Measurements from ENCODE around the gene TYROBP.
"Not testable (repeated sequence)": the region's sequence is repeated elsewhere in the genome, so short reads cannot be mapped to it uniquely, and the experiment has no call there.

TYROBP gene

GRCh38 chr19:35895911-35896642 lies 12.0 kb downstream of the TYROBP start:
- Histone ChIP-seq H3K36me3 (ENCODE audit: control insufficient read depth in 4 of 4, insufficient read depth in 4 of 4, low read length in 3 of 4) (peaks cover 0 to 69% (median 39%) of the 10 kb centered on the region in 4 experiments), H3K27ac (ENCODE audit: insufficient read depth in 1 of 2, low read depth in 1 of 2, low read length in 2 of 2, poor library complexity in 1 of 2, severe bottlenecking in 2 of 2) (no peak overlapping the region), H3K9me3 (ENCODE audit: control extremely low read depth in 1 of 5, control insufficient read depth in 4 of 5, insufficient read depth in 2 of 5, low read depth in 1 of 5, low read length in 4 of 5) (no peaks in the 10 kb centered on the region), H3K27me3 (replicated peaks in 2 of 5; ENCODE audit: control insufficient read depth in 4 of 5, insufficient read depth in 5 of 5, low read length in 4 of 5) (no peaks in the 10 kb centered on the region), H3K4me3 (ENCODE audit: control insufficient read depth in 1 of 7, extremely low read depth in 1 of 7, insufficient read depth in 4 of 7, low read depth in 2 of 7, low read length in 6 of 7) (no peak overlapping the region), H3K4me1 (ENCODE audit: control extremely low read depth in 1 of 4, control insufficient read depth in 4 of 4, insufficient read depth in 4 of 4, low read length in 3 of 4) (peaks cover 0 to 23% (median 19%) of the 10 kb centered on the region in 4 experiments)
- ChIA-PET POLR2A (no interaction called here), CTCF (interaction anchor here (1.7 to 4.3 kb wide), 3 partner anchors 13 to 53 kb away, joined by 5 to 20 read pairs (median 16); no protein-coding TSS in a partner anchor)
- no peak for DNase-seq
- WGBS (ENCODE audit: insufficient coverage), result over 99% methylated on average over 18 of the region's 21 CpGs

- H3K4me1 ChIP-seq (ENCODE audit: control extremely low read depth in 1 of 4, control insufficient read depth in 4 of 4, insufficient read depth in 4 of 4, low read length in 3 of 4), result peaks cover 0 to 16% (median 14%) of the 10 kb centered on the region in 4 experiments
- H3K27me3 ChIP-seq (replicated peaks in 2 of 5; ENCODE audit: control insufficient read depth in 4 of 5, insufficient read depth in 5 of 5, low read length in 4 of 5), result no peaks in the 10 kb centered on the region
- ChIA-PET CTCF (interaction anchor here (1.0 to 4.5 kb wide), 4 partner anchors 9 to 37 kb away, joined by 3 to 21 read pairs (median 14); no protein-coding TSS in a partner anchor), POLR2A (no interaction called here)
- no peak for DNase-seq
- H3K9me3 ChIP-seq (ENCODE audit: control extremely low read depth in 1 of 5, control insufficient read depth in 4 of 5, insufficient read depth in 2 of 5, low read depth in 1 of 5, low read length in 4 of 5), result no peaks in the 10 kb centered on the region
- no peak overlapping the region for H3K27ac ChIP-seq (ENCODE audit: insufficient read depth in 1 of 2, low read depth in 1 of 2, low read length in 2 of 2, poor library complexity in 1 of 2, severe bottlenecking in 2 of 2)
- no peak overlapping the region for H3K4me3 ChIP-seq (ENCODE audit: control insufficient read depth in 1 of 7, extremely low read depth in 1 of 7, insufficient read depth in 4 of 7, low read depth in 2 of 7, low read length in 6 of 7)
- peaks cover 0 to 85% (median 52%) of the 10 kb centered on the region in 4 experiments for H3K36me3 ChIP-seq (ENCODE audit: control insufficient read depth in 4 of 4, insufficient read depth in 4 of 4, low read length in 3 of 4)
- 100% methylated on average over 1 of the region's 2 CpGs for WGBS (ENCODE audit: insufficient coverage)
Observed at GRCh38 chr19:35894342-35894741, 13.8 kb downstream of the TYROBP start.

GRCh38 chr19:35891819-35892218 lies 16.3 kb downstream of the TYROBP start:
- H3K36me3 ChIP-seq (ENCODE audit: control insufficient read depth in 4 of 4, insufficient read depth in 4 of 4, low read length in 3 of 4), result peaks cover 7 to 87% (median 61%) of the 10 kb centered on the region in 4 experiments
- CTCF ChIA-PET, result interaction anchor here (1.0 to 4.5 kb wide), 5 partner anchors 9 to 47 kb away, joined by 3 to 30 read pairs (median 16); no protein-coding TSS in a partner anchor
- H3K27ac ChIP-seq (ENCODE audit: insufficient read depth in 1 of 2, low read depth in 1 of 2, low read length in 2 of 2, poor library complexity in 1 of 2, severe bottlenecking in 2 of 2); DNase-seq; H3K4me3 ChIP-seq (ENCODE audit: control insufficient read depth in 1 of 7, extremely low read depth in 1 of 7, insufficient read depth in 4 of 7, low read depth in 2 of 7, low read length in 6 of 7); H3K4me1 ChIP-seq (ENCODE audit: control extremely low read depth in 1 of 4, control insufficient read depth in 4 of 4, insufficient read depth in 4 of 4, low read length in 3 of 4); H3K9me3 ChIP-seq (ENCODE audit: control extremely low read depth in 1 of 5, control insufficient read depth in 4 of 5, insufficient read depth in 2 of 5, low read depth in 1 of 5, low read length in 4 of 5); H3K27me3 ChIP-seq (replicated peaks in 2 of 5; ENCODE audit: control insufficient read depth in 4 of 5, insufficient read depth in 5 of 5, low read length in 4 of 5): not testable (repeated sequence)
- 94% methylated on average over 2 of the region's 3 CpGs for WGBS (ENCODE audit: insufficient coverage)
- POLR2A ChIA-PET, result interaction anchor here (1.4 kb wide), 1 partner anchor 18 kb away, joined by 3 read pairs; no protein-coding TSS in a partner anchor

GRCh38 chr19:35890113-35890650 lies 17.9 kb downstream of the TYROBP start:
- Histone ChIP-seq H3K9me3 (ENCODE audit: control extremely low read depth in 1 of 5, control insufficient read depth in 4 of 5, insufficient read depth in 2 of 5, low read depth in 1 of 5, low read length in 4 of 5) (no peaks in the 10 kb centered on the region), H3K4me3 (ENCODE audit: control insufficient read depth in 1 of 7, extremely low read depth in 1 of 7, insufficient read depth in 4 of 7, low read depth in 2 of 7, low read length in 6 of 7) (no peak overlapping the region), H3K4me1 (ENCODE audit: control extremely low read depth in 1 of 4, control insufficient read depth in 4 of 4, insufficient read depth in 4 of 4, low read length in 3 of 4) (no peaks in the 10 kb centered on the region), H3K36me3 (ENCODE audit: control insufficient read depth in 4 of 4, insufficient read depth in 4 of 4, low read length in 3 of 4) (peaks cover 7 to 75% (median 50%) of the 10 kb centered on the region in 4 experiments), H3K27me3 (replicated peaks in 2 of 5; ENCODE audit: control insufficient read depth in 4 of 5, insufficient read depth in 5 of 5, low read length in 4 of 5) (no peaks in the 10 kb centered on the region), H3K27ac (ENCODE audit: insufficient read depth in 1 of 2, low read depth in 1 of 2, low read length in 2 of 2, poor library complexity in 1 of 2, severe bottlenecking in 2 of 2) (no peak overlapping the region)
- DNase-seq, result no peak
- 100% methylated on average over 8 of the region's 13 CpGs for WGBS (ENCODE audit: insufficient coverage)
- CTCF ChIA-PET, result interaction anchor here (1.1 to 3.7 kb wide), 2 partner anchors 8 to 341 kb away, joined by 4 to 30 read pairs; no protein-coding TSS in a partner anchor
- POLR2A ChIA-PET, result no interaction called here

- CTCF ChIA-PET, result interaction anchor here (1.1 kb wide), 2 partner anchors 9 to 340 kb away, joined by 3 to 4 read pairs; no protein-coding TSS in a partner anchor
- POLR2A ChIA-PET, result no interaction called here
Observed at GRCh38 chr19:35889370-35890112, 18.6 kb downstream of the TYROBP start.

GRCh38 chr19:35888398-35888797 lies 19.7 kb downstream of the TYROBP start:
- H3K4me3 ChIP-seq (ENCODE audit: control insufficient read depth in 1 of 7, extremely low read depth in 1 of 7, insufficient read depth in 4 of 7, low read depth in 2 of 7, low read length in 6 of 7), result no peak overlapping the region
- ChIA-PET CTCF (interaction anchor here (1.0 kb wide), 1 partner anchor 43 kb away, joined by 5 read pairs; no protein-coding TSS in a partner anchor), POLR2A (no interaction called here)
- no peaks in the 10 kb centered on the region for H3K27me3 ChIP-seq (replicated peaks in 2 of 5; ENCODE audit: control insufficient read depth in 4 of 5, insufficient read depth in 5 of 5, low read length in 4 of 5)
- H3K27ac ChIP-seq (ENCODE audit: insufficient read depth in 1 of 2, low read depth in 1 of 2, low read length in 2 of 2, poor library complexity in 1 of 2, severe bottlenecking in 2 of 2), result no peak overlapping the region
- 100% methylated on average over 4 of the region's 9 CpGs for WGBS (ENCODE audit: insufficient coverage)
- no peaks in the 10 kb centered on the region for H3K4me1 ChIP-seq (ENCODE audit: control extremely low read depth in 1 of 4, control insufficient read depth in 4 of 4, insufficient read depth in 4 of 4, low read length in 3 of 4)
- no peak for DNase-seq
- peaks cover 7 to 59% (median 40%) of the 10 kb centered on the region in 4 experiments for H3K36me3 ChIP-seq (ENCODE audit: control insufficient read depth in 4 of 4, insufficient read depth in 4 of 4, low read length in 3 of 4)
- H3K9me3 ChIP-seq (ENCODE audit: control extremely low read depth in 1 of 5, control insufficient read depth in 4 of 5, insufficient read depth in 2 of 5, low read depth in 1 of 5, low read length in 4 of 5), result no peaks in the 10 kb centered on the region

More at GRCh38 chr19:35889370-35890112, 18.6 kb downstream of the TYROBP start:
- Histone ChIP-seq H3K4me3 (ENCODE audit: control insufficient read depth in 1 of 7, extremely low read depth in 1 of 7, insufficient read depth in 4 of 7, low read depth in 2 of 7, low read length in 6 of 7) (no peak overlapping the region), H3K27me3 (replicated peaks in 2 of 5; ENCODE audit: control insufficient read depth in 4 of 5, insufficient read depth in 5 of 5, low read length in 4 of 5) (no peaks in the 10 kb centered on the region), H3K9me3 (ENCODE audit: control extremely low read depth in 1 of 5, control insufficient read depth in 4 of 5, insufficient read depth in 2 of 5, low read depth in 1 of 5, low read length in 4 of 5) (no peaks in the 10 kb centered on the region), H3K4me1 (ENCODE audit: control extremely low read depth in 1 of 4, control insufficient read depth in 4 of 4, insufficient read depth in 4 of 4, low read length in 3 of 4) (no peaks in the 10 kb centered on the region), H3K36me3 (ENCODE audit: control insufficient read depth in 4 of 4, insufficient read depth in 4 of 4, low read length in 3 of 4) (peaks cover 7 to 70% (median 45%) of the 10 kb centered on the region in 4 experiments), H3K27ac (ENCODE audit: insufficient read depth in 1 of 2, low read depth in 1 of 2, low read length in 2 of 2, poor library complexity in 1 of 2, severe bottlenecking in 2 of 2) (no peak overlapping the region)
- WGBS (ENCODE audit: insufficient coverage), result 99% methylated on average over 18 of the region's 18 CpGs
- no peak for DNase-seq

Measured in common myeloid progenitor, CD34-positive (primary cell).